ENCODE measurements around the gene NCAPD3.
A peak's percentile ranks its signal among the peaks of the same experiment; 100 is the strongest.
"Not testable (repeated sequence)": the region's sequence is repeated elsewhere in the genome, so short reads cannot be mapped to it uniquely, and the experiment has no call there.

The NCAPD3 gene

DNA sequence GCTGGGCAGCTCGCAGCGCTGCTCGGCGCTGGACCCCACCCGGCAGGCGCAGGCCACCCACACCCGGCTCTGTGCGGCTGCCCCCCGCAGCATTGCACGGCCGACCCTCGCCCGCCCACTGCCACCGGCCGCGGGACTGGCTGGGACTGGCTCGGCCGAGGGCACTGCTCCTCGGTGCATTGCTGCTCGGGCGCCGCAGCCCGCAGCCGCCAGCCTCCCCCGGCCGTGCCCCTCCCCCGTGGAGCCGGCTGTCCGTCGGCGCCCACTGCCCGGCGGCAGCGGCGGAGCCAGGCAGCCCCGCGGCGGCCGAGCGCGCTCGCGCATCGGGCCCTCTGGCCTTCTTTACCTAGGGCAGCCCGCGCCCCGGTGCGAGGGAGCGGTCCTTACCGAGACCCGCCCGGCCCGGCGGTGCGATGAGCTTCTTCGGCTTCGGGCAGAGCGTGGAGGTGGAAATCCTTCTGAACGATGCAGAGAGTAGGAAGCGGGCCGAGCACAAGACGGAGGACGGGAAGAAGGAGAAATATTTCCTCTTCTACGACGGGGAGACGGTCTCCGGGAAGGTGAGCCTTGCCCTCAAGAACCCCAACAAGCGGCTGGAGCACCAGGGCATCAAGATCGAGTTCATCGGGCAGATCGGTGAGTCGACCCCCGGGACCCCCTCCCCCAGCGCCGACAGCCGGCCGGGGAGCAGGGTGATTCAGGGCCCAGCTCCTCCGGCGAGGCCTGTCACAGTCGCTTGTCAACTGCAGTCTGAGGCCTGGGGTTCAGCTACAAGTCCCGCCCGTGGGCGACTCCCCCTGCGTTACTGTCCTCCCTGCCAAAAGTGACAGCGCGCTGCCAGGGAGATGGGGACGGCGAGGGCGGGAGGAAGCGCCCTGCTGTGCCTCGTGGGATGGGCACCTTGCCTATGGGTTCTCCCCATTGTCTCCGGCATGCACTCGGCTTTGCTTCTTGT lies 1.2 kb upstream of the NCAPD3 start:
- peak; percentile 27 to 49 for DNase-seq

DNA sequence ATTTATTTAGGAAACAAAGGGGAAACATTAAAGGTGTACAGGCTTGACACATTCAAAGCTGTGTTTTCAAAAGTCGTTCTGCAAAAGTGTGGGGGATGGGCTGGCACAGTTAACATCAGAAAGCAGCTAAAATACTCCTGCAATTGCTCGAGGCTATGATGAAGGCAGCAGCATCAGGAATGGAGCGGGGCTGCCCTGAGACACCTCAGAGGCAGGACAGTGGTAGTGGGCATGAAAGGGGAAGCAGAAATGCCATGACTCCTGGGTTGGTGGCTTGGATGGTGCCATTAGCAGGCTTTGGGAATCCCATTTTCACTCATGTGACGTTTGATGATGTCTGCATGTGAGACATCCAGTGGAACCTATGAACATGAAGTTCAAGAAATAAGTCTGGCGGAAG lies 646 bp downstream of the NCAPD3 start:
- no peak for DNase-seq

DNA sequence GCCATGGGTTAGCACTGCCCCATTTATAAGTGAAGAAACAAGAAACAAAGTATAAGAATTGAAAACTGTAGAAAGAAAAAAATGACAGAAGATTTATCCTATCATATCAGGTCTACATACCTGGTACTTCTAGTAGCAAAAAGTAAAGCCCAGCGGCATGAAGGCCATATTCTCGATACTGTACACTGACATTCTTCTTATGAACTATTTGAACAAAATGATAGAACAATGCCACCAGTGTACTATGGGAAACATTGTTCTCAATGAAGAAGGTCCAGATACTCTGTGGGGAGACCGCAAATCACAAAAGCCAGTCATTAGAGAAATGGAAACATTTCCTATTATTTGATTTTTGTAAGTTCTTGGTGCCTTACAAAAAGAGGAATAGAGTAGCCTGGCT lies 7.0 kb downstream of the NCAPD3 start:
- DNase-seq, result no peak

DNA sequence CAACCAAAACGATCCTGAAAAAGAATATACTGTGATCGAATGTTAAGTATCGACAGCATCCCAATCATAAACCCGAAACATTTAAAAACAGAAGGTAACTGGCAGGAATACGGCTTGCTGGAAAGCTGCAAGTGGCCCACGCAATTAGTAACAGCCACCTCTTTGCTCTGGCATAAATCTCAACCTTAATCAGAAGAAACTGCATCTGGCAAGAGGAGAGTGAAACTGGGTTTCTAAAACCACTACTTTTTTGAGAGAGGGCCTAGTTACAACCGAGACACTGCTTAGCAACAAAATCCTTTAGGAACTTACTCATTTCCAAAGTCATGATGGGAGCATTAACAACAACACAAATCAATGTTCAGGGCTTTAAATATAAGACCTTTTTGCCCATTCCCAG lies 7.9 kb downstream of the NCAPD3 start:
- DNase-seq, result no peak

DNA sequence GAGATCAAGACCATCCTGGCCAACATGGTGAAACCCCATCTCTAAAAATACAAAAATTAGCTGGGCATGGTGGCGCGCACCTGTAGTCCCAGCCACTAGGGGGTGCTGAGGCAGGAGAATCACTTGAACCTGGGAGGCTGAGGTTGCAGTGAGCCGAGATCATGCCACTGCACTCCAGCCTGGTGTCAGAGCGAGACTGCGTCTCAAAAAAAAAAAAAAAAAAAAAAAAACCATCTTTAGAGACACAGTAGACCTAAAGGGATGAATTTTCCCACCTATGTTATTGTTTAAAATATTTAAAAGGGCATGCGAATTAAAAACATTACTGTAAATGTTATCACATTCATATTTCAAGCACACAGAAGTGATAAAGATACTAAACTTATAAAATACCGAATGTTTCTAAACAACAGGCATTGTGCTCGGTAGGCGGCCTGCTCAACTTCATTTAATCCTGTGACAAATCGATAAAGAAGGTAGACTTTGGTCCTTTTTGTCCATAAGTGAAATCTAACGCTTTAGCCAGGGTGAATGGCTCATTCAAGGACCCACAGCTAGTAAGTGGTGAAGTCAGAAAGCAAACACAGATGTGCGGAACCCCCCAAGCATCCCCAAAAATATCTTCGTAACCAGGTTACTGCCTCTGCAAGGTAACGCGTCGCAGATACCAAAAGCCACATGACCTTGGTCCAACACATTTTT lies 16.1 kb downstream of the NCAPD3 start:
- DNase-seq, result peak; percentile 63 to 73

DNA sequence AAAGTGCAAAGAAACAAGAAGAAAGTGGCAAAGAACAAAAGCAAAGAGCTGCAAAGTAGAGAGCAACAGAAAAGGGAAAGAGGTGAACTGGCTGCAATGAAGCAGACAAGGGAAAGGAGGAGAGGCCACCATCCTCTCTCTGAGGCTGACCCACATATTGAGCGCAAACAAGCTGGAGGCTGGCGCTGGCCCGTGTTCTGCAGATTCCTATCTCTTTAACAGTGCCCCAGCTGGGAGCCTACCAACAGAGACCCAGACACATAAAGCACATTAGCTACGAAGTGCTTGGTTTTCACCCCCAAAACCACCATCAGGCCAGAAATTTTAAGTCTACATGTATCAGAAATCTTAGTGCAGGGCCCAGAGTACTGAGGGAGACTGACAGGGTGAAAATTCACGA lies 17.6 kb downstream of the NCAPD3 start:
- no peak for DNase-seq

DNA sequence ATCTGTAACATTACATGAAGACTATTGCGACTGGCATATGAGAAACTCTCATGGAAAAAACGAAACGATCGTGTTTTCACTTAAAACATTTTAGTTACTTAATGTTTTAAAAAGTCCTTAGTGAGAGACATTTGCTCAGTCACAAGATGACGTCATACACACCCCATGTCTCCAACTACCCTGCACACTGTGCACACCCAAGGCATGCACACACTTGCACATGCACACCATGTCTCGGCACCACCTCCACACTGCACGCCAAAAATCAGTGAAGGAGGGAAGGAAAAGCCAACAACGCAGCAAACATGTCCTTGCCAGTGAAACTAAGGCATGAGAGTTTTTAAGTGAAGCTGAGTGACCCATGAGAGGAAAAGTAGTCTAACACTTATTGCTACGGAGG lies 18.0 kb downstream of the NCAPD3 start:
- no peak for DNase-seq

DNA sequence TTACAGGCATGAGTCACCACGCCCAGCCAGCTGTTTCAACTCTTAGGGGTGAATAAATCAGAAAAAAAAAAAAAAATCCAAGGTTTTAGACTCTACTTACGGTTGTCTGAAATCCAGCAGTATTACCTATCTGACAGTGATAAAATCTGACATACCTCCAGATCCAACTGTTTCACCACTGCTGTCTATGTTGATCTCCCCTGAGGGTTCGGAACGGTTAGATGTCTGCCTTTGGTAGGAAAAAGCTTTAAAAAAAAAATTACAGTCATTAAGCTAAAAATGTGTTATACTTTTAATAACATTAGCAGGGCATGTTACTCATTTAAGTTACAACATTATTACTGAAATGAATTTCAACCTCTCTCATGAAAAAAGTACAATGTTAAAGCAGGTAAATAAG lies 21.1 kb downstream of the NCAPD3 start:
- no peak for DNase-seq

DNA sequence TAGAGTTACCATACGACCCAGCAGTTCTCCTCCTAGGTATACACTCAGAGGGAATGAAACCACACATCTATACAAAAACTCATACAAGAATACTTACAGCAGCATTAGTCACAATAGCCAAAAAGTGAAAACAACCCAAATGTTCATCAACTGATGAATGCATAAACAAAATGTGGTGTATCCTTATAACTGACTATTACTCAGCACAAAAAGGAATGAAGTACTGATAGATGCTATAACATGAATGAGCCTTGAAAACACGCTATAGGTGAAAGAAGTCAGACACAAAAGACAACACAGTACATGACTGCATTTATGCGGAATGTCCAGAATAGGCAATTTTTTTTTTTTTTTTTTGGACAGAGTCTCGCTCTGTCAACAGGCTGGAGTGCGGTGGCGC lies 23.1 kb downstream of the NCAPD3 start:
- DNase-seq, result no peak

DNA sequence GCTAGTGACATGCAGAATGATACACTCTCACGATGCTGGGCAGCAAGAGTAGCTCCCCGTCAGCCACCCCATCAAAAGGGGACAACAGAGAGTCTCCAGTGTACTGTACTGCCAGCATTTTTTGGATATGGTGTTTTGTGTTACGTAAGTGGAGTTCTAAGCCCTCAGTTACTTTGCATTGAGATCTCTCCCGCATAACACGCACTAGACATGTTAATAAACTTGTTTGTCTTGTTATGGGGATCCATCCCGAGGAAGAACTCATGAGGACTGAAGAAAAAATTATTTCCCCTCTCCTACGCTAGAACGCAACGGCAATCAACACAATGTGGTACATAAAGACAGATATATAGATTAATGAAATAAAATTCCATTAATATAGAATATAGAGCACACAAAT lies 24.2 kb downstream of the NCAPD3 start:
- no peak for DNase-seq

DNA sequence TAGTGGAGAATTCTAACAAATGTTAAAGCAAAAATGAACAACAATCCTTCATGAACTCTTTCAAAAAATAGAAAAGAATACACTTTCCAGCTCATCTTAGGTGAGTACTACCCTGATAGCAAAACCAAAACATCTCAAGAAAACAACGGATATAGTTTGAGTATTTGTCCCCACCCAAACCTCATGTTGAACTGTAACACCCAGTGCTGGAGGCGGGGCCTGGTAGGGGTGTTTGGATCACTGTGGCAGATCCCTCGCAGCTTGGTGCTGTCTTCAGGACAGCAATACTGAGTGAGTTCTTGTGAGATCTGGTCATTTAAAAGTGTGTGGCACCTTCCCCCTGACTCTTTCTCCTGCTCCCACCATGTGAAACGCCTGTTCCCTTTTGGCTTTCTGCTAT lies 27.0 kb downstream of the NCAPD3 start:
- peak in 1 of 2 donors; percentile 8 for DNase-seq

DNA sequence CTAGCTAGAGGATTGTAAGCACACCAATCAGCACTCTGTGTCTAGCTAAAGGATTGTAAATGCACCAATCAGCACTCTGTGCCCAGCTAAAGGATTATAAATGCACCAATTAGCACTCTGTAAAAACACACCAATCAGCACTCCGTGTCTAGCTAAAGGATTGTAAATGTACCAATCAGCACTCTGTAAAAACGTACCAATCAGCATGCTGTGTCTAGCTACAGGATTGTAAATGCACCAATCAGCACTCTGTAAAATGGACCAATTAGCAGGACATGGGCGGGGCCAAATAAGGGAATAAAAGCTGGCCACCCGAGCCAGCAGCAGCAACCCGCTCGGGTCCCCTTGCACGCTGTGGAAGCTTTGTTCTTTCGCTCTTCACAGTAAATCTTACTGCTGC lies 35.7 kb downstream of the NCAPD3 start:
- not testable (repeated sequence) for DNase-seq

DNA sequence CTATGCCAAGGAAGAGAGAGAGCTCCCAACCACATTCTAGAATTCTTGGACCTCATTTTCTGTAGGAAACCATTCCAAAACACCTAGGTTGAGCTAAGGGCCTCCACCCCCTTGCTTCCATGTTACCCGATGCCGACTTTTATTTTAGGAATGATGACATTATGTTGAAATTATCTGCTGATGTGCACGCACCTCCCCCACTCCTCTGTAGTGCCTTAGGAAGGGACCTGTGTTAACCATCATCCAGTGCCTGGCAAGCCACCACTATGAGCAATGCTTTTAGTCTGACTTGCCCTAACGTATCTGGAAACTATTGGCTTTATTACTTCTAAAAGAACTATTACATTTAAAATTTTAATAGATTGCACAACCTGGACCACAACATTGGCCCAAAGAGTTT lies 42.1 kb downstream of the NCAPD3 start:
- no peak for DNase-seq

DNA sequence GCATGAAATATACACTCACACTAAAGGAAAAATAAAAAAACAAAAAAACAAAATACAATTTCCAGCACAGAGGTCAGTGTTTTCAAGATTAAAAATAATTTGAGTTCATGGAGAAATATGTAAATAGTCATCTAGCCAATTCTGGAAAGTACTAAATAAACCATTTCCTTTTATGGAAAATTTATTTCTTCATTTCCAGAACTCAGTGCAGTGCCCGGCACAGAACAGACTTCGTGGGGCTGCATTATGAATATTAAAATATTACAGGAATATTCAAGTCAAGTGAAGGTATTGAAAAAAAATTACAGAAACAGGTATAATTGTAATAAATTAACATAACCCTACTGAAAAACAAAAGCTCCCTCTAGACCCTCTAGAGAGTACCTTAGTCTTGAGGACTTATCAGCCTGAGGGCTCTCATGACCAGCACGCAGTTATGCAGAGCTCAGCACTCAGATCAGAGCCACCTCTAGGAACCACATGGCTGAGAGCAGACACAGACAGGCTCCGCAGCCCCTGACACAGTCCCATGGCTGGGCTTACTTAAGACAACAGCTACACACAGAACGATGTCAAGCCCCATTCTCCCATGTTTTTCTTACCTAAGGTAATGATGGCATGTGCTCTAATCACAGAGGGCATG lies 45.6 kb downstream of the NCAPD3 start:
- DNase-seq, result no peak

DNA sequence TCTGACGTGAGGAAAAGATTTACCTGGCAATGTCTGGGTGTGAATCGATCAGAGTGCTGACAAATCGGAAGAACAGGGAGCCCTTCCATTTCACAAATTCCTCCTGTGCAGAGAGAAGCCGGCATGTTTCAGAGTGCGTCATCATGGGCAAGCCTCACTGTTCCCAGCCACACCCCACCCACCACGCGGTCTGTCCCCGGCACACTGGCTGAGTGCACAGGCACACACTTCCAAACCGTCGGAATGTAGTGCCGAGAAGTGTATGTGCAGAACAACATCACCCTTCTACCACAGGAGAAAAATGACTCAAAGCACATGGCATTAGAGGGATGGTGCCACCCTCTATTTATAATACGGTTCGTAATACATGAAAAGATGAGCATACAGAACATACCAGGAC lies 47.5 kb downstream of the NCAPD3 start:
- DNase-seq, result no peak

DNA sequence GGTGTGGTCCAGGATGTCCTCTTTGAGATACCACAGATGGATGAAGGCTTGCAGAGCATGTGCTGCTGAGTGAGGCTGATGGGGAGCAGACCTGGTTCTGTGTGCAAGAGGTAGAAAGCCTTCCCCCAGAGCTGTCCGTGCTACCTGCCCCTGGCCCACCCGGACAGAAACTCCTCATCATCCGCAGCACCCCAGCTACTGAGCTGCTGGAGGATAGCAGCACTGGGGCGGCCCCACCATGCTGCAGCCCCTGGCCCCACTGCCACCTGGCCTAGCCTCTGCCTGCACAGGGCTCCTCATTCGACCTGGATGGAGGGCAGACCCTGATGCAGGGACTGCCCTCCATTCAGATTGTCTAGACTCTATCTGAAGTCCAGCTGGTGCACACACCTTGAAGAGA lies 50.5 kb downstream of the NCAPD3 start:
- no peak for DNase-seq

DNA sequence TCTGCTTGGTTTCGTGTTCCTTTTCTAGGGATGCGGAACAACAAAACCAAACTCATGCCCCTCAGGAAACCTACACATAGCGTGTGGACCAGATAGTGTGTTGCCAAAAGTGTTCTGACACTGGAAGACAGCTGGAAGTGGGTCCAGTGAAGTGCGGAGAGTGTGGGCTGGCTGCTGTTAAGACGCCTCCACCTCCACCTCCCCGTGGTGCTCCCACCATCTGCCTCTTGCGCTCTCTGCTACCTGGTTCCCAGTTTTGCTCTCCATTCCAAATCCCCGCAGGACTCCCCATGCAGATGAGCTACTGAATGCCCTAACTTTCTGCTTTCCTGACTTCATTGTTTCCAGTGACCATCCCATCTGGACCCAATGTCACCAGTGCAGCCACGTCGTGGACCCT lies 51.8 kb downstream of the NCAPD3 start:
- DNase-seq, result no peak

DNA sequence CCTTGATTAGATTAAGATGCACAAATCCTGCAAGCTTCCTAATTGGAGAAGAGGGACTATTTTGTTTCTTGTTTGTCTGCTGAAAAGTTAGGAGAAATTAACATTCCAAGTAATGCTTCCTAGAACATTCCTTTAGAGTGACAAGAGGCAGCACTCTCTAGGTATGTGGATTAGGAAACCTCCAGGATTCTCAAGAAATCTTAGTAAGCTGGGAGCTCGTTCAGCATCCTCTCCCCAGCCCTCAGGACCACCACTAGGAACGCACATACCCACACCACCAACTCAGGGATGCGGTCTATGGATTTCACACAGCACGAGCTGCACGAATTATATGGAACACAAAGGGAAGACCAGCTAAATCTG lies 52.9 kb downstream of the NCAPD3 start:
- no peak for DNase-seq

DNA sequence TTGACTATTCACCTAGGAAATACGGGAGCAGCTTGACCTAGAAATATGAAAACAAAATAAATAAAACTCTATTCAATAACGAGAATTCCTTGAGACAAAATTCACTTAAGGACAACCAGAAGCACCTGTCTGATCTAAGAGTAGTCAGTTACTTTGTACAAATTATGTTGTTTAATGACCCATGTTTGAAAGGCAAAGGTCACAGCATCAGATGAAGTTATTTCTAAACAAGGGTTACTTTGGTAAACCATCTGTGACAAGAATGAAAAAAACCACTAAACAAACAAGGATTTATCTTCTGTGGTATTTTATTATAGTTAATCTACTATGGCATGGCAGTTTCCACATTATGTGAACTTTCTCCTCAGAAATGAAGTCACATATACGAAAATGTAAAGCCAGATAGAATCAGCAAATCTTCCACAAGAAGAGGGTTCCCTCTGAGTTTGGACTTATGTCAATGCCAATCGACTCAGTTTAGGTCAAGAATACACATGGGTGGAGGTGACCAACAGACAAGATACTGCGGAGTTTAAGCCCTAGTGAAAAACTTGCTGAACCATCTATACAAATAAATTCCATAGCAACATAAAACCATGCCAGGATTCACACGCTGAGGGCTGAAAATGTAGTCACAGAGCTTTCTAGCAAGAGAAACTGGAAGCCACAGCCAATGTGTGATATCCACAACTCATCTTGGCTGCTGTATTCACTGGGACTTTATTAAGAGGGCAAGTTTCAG lies 53.4 kb downstream of the NCAPD3 start:
- no peak for DNase-seq

DNA sequence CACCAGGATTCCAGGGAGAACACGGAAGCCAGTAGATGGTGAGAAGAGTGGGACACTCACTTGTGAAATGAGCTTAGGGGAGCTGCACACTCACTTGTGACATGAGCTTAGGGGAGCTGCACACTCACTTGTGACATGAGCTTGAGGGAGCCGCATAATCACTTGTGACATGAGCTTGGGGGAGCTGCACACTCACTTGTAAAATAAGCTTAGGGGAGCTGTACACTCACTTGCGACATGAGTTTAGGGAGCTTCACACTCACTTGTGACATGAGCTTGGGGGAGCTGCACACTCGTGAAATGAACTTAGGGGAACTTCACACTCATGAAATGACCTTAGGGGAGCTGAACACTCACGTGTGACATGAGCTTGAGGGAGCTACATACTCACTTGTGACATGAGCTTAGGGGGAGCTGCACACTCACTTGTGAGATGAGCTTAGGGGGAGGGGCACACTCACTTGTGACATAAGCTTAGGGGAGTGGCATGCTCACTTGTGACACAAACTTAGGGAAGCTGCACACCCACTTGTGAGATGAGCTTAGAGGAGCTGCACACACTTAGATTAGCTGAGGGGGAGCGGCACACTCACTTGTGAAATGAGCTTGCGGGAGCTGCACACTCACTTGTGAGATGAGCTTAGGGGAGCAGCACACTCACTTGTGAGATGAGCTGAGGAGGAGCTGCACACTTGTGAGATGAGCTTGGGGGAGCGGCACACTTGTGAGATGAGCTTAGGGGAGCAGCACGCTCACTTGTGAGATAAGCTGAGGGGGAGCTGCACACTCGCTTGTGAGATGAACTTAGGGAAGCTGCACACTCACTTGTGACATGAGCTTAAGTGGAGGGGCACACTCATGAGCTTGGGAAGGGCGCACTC lies 59.0 kb downstream of the NCAPD3 start:
- no peak for DNase-seq

DNA sequence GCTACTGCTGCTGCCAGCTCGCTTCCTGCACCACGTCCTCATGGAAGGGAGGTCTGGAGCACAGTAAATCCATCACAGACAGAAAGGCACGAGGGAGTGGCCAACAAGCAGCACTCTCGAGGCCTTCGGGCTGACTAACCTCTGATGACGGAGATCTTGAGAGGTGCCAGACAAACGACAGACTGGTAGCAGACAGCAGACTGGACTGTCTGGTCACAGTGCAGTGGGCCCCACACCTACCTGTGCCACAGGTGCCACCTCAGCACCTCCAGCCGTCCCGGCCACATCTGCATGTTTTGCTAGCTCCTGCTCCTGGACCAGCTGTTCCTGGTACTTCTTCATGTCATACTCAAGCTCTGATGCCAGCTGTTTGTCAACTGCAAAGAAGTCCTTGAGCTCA lies 64.1 kb downstream of the NCAPD3 start:
- no peak for DNase-seq

DNA sequence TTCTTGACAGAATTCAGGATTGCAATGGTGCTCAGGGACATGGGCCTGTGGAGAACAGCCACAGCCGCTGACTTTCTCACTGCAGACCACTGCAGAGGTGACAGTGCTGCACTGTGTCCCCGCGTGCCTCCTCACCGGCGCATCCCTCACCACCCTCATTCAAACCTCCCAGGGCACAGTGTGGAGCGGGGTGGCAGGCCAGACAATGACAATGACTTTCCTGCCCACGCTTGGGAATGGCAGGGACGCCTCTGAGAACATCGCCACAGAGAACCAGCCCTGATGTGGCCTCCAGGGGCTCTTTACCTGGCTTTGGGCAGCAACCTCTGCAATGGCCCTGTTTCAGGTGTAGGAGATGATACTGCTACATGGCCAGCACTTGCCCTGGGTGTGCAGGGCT lies 65.7 kb downstream of the NCAPD3 start:
- DNase-seq, result no peak

Measured in CD4-positive, alpha-beta T cell treated with Interleukin-1 beta for 1 hour (primary cell).